HG03442 (cell line): ENCODE results near the gene SP110.

Experiments used
- ATAC-seq: cut with Tn5 transposase; IDR thresholded peaks from one replicate; pipeline ENCODE4 v1.9.1; 2021; ENCODE audit warnings: mild to moderate bottlenecking, moderate library complexity; ENCODE audit not compliant: unreplicated experiment

SP110 gene

GRCh38 chr2:230172852-230173251, 46.9 kb downstream of the SP110 start:
- no peak for ATAC-seq

GRCh38 chr2:230172156-230172555, 47.6 kb downstream of the SP110 start:
- ATAC-seq = no peak

GRCh38 chr2:230170532-230170931, 49.3 kb downstream of the SP110 start:
- ATAC-seq = no peak

- ATAC-seq = no peak
These were observed 53.1 kb downstream of the SP110 start for GRCh38 chr2:230166557-230167170.

GRCh38 chr2:230164139-230164538, 55.6 kb downstream of the SP110 start:
- ATAC-seq = no peak

- no peak for ATAC-seq
These were observed 56.8 kb downstream of the SP110 start for GRCh38 chr2:230162981-230163380.

- ATAC-seq = no peak
These were observed 58.6 kb downstream of the SP110 start for GRCh38 chr2:230161184-230161583.

GRCh38 chr2:230160112-230160660, 59.6 kb downstream of the SP110 start:
- ATAC-seq = no peak

- no peak for ATAC-seq
These were observed 61.3 kb downstream of the SP110 start for GRCh38 chr2:230158468-230158867.

- ATAC-seq = no peak
These were observed 62.7 kb downstream of the SP110 start for GRCh38 chr2:230156782-230157699.

GRCh38 chr2:230155359-230155758, 64.4 kb downstream of the SP110 start:
- ATAC-seq = no peak

- no peak for ATAC-seq
These were observed 66.3 kb downstream of the SP110 start for GRCh38 chr2:230153390-230153976.

- ATAC-seq = no peak
These were observed 67.5 kb downstream of the SP110 start for GRCh38 chr2:230152334-230152733.

- no peak for ATAC-seq
These were observed 75.4 kb downstream of the SP110 start for GRCh38 chr2:230144355-230144754.

- ATAC-seq = no peak
These were observed 79.1 kb downstream of the SP110 start for GRCh38 chr2:230140667-230141066.

- ATAC-seq = no peak
These were observed 81.8 kb downstream of the SP110 start for GRCh38 chr2:230137902-230138539.

- no peak for ATAC-seq
These were observed 84.7 kb downstream of the SP110 start for GRCh38 chr2:230135130-230135525.

GRCh38 chr2:230134496-230135129, 85.2 kb downstream of the SP110 start:
- ATAC-seq = no peak

- ATAC-seq = no peak
These were observed 88.4 kb downstream of the SP110 start for GRCh38 chr2:230131366-230131765.

- ATAC-seq = no peak
These were observed 89.0 kb downstream of the SP110 start for GRCh38 chr2:230130668-230131364.
